Coronary artery (tissue), 2 donors: ENCODE data around the gene MTUS2.

Experiments
- DNase-seq: peaks from one replicate; pipeline ENCODE4 v3.0.0-alpha.2; 2017; ENCODE audit warnings: low spot score
- H3K27ac ChIP-seq, 2 donors: fragments of 200-600 bp; sonication (generic); one replicate each; pipeline ENCODE4 v1.5.1; 2016 to 2019
- H3K4me3 ChIP-seq: fragments of 200-600 bp; sonication (generic); 2 replicates; pipeline ENCODE4 v1.5.1; 2016; ENCODE audit warnings: mild to moderate bottlenecking, moderate library complexity
- CTCF ChIP-seq: fragments of 200-600 bp; sonication (generic); IDR thresholded peaks from one replicate; pipeline ENCODE4 v1.5.1; 2019; ENCODE audit warnings: antibody characterized with exemption

MTUS2 gene

GRCh38 chr13:29491248-29491647, 671.1 kb downstream of the MTUS2 start:
- no peak for DNase-seq
- H3K4me3 ChIP-seq: no peak overlapping the region
- no peak for TF ChIP-seq CTCF
- H3K27ac ChIP-seq: no peak overlapping the region

- no peak for DNase-seq
- H3K27ac ChIP-seq: no peak overlapping the region
- no peak for TF ChIP-seq CTCF
- H3K4me3 ChIP-seq: no peak overlapping the region
Observed at GRCh38 chr13:29493796-29494195, 673.7 kb downstream of the MTUS2 start.

GRCh38 chr13:29494520-29494919, 674.4 kb downstream of the MTUS2 start:
- TF ChIP-seq CTCF: no peak
- Histone ChIP-seq H3K27ac (no peak overlapping the region), H3K4me3 (no peak overlapping the region)
- no peak for DNase-seq

GRCh38 chr13:29496241-29496712, 676.1 kb downstream of the MTUS2 start:
- no peak for TF ChIP-seq CTCF
- H3K4me3 ChIP-seq: no peak overlapping the region
- no peak overlapping the region for H3K27ac ChIP-seq
- DNase-seq: no peak

GRCh38 chr13:29497137-29497654, 677.1 kb downstream of the MTUS2 start:
- TF ChIP-seq CTCF: no peak
- no peak overlapping the region for H3K4me3 ChIP-seq
- H3K27ac ChIP-seq: no peak overlapping the region
- DNase-seq: no peak

- Histone ChIP-seq H3K4me3 (no peak overlapping the region), H3K27ac (no peak overlapping the region)
- no peak for TF ChIP-seq CTCF
- DNase-seq: no peak
Observed at GRCh38 chr13:29498426-29499040, 678.4 kb downstream of the MTUS2 start.

GRCh38 chr13:29499506-29500165, 679.5 kb downstream of the MTUS2 start:
- Histone ChIP-seq H3K4me3 (no peak overlapping the region), H3K27ac (no peak overlapping the region)
- no peak for TF ChIP-seq CTCF
- DNase-seq: no peak
